D721Med (cell line): ENCODE results near the gene CTXND1.

ENCODE experiments used
- DNase-seq: peaks from one replicate; pipeline ENCODE4 v3.0.0; 2011; ENCODE audit warnings: low spot score; ENCODE audit not compliant: insufficient read length
- FAIRE-seq: peaks from 2 replicates; lab custom pipeline; 2011; peaks lifted over from hg19 to GRCh38; lab: Jason Lieb, UNC
- CTCF ChIP-seq: IDR thresholded peaks from 2 replicates; pipeline ENCODE4 v1.5.1; 2012; ENCODE audit warnings: mild to moderate bottlenecking, control low read depth; ENCODE audit not compliant: insufficient read depth; ENCODE audit errors: missing control alignments

CTXND1 gene

GRCh38 chr15:80260551-80260950 lies 8.5 kb upstream of the CTXND1 start:
- no peak for TF ChIP-seq CTCF
- FAIRE-seq, result no peak
- no peak for DNase-seq

- DNase-seq (no peak), FAIRE-seq (no peak)
- no peak for TF ChIP-seq CTCF
These were observed 8.0 kb upstream of the CTXND1 start for GRCh38 chr15:80259942-80260510.

GRCh38 chr15:80251428-80252120 lies 439 bp downstream of the CTXND1 start:
- no peak for FAIRE-seq
- no peak for TF ChIP-seq CTCF
- DNase-seq, result no peak

- no peak for DNase-seq
- no peak for TF ChIP-seq CTCF
- FAIRE-seq, result no peak
These were observed 1.2 kb downstream of the CTXND1 start for GRCh38 chr15:80250614-80251427.

- FAIRE-seq (no peak), DNase-seq (no peak)
- TF ChIP-seq CTCF, result no peak
These were observed 2.0 kb downstream of the CTXND1 start for GRCh38 chr15:80249973-80250372.

- FAIRE-seq, result no peak
- no peak for TF ChIP-seq CTCF
- no peak for DNase-seq
These were observed 4.7 kb downstream of the CTXND1 start for GRCh38 chr15:80247320-80247719.
